Measurements from ENCODE around the gene CAPN13.
"Not testable (repeated sequence)": the region's sequence is repeated elsewhere in the genome, so short reads cannot be mapped to it uniquely, and the experiment has no call there.

The CAPN13 gene

DNA sequence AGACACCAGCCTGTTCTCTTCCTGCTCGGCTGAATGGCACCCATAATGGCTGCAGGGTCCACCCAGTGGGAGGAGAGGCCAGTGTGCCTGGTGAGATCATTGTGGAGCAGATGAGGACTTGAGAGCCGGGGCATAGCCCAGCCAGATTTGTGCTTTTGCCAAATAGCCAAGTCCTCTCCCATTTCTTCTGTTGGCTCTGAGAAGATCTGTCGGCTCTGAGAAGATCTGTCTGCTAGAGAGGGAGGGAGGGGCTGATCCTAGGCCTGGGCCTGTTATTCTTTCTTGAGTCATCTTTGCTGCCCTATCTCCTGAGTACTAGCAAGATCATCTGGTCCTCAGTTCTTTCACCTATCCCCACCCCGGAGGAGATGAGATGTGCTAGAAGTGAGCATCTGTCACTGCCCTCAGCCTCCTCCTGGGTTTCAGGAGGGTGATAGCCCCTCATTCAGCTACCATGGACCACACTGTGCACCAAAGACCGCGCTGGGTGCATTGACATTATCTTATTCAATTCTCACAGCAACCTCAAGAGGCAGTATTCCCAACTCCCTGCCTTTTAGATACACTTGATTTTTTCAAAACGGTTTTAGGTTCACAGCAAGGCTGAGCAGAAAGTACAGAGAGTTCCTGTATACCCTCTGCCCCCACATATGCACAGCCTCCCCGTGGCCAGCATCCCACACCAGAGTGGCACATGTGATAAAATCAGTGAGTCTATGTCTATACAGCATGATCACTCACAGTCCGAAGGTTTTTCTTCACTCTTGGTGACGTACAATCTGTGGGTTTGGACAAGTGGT lies 98.6 kb downstream of the CAPN13 start:
- Histone ChIP-seq H3K4me1 (ENCODE audit: control insufficient read depth, insufficient read depth, low read length) (no peaks in the 10 kb centered on the region), H3K36me3 (ENCODE audit: control insufficient read depth, insufficient read depth, low read length) (no peaks in the 10 kb centered on the region), H3K4me3 (ENCODE audit: low read depth, low read length) (no peak overlapping the region), H3K9ac (ENCODE audit: low read depth, low read length) (no peak overlapping the region), H3K27me3 (ENCODE audit: control insufficient read depth, insufficient read depth, low read length) (no peaks in the 10 kb centered on the region), H3K9me3 (ENCODE audit: control insufficient read depth, insufficient read depth, low read length) (no peaks in the 10 kb centered on the region), H3K27ac (ENCODE audit: low read depth, low read length) (no peak overlapping the region)

DNA sequence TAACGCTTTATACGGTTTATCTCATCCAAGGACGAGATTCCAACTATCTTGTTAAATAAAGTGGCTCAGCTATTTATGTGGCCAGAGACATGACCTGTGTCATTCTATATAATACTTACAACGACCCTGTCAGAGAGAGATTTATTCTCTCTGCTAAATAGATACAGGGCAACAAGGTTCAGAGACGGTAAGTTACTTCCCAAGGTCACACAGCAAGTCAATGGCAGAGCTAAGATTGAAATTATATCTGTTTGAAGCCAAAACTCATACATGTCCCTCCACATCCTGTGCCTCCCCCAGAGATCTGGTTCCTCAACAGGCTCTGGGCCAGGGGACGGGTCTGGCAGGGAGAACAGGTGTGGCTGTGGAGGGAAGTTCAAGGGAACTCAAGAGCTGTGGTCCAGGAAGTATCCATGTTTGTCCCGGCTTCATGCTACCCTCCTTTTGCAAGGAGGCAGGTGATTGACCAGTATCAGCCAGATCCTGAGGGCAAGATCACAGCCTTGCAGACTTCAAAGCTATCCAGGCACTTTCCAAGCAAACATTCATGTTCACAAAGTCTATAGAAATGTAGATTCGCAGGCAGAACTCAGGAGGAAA lies 99.8 kb downstream of the CAPN13 start:
- Histone ChIP-seq H3K9me3 (ENCODE audit: control insufficient read depth, insufficient read depth, low read length) (peaks cover 10% of the 10 kb centered on the region), H3K9ac (ENCODE audit: low read depth, low read length) (no peak overlapping the region), H3K36me3 (ENCODE audit: control insufficient read depth, insufficient read depth, low read length) (no peaks in the 10 kb centered on the region), H3K4me3 (ENCODE audit: low read depth, low read length) (no peak overlapping the region), H3K27me3 (ENCODE audit: control insufficient read depth, insufficient read depth, low read length) (no peaks in the 10 kb centered on the region), H3K4me1 (ENCODE audit: control insufficient read depth, insufficient read depth, low read length) (no peaks in the 10 kb centered on the region), H3K27ac (ENCODE audit: low read depth, low read length) (no peak overlapping the region)

DNA sequence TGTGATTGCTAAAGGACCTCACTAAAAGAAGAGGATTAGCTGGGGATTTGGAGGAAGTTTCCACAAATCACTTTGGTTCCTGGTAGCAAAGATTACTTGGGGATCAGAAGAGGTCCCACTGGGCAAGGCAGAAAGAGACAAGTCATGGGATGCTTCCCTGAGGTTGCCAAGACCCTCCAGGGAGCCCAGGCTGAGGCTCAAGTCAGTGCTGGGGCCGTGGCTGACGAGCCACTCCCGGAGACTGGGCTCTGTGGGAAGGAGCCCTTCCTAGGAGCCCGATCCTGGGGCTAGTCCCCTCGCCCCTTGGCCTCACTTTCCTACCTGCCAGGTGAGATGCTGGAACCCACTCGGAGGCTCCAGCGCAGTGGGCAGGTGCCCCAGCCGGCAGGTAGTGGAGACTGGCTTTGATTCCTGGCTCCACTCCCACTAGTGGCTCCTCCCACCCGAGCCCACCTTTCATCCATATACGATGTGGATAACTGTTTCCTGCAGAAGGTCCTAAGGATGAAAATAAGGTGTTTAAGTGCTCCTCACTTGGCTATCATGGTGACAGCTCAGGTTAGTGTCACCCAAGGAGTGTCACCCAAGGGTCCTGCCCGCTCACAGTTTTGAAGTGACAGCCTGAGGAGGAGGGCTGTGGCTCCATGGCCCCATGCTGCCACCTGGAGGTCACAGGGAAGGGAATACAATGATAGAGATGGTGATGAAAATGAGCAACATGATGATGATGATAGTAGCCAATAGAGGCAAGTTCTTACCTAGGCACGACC lies 100.5 kb downstream of the CAPN13 start:
- Histone ChIP-seq H3K9ac (ENCODE audit: low read depth, low read length) (no peak overlapping the region), H3K4me3 (ENCODE audit: low read depth, low read length) (no peak overlapping the region), H3K27ac (ENCODE audit: low read depth, low read length) (no peak overlapping the region), H3K4me1 (ENCODE audit: control insufficient read depth, insufficient read depth, low read length) (no peaks in the 10 kb centered on the region), H3K36me3 (ENCODE audit: control insufficient read depth, insufficient read depth, low read length) (no peaks in the 10 kb centered on the region), H3K27me3 (ENCODE audit: control insufficient read depth, insufficient read depth, low read length) (no peaks in the 10 kb centered on the region), H3K9me3 (ENCODE audit: control insufficient read depth, insufficient read depth, low read length) (peaks cover 17% of the 10 kb centered on the region)

DNA sequence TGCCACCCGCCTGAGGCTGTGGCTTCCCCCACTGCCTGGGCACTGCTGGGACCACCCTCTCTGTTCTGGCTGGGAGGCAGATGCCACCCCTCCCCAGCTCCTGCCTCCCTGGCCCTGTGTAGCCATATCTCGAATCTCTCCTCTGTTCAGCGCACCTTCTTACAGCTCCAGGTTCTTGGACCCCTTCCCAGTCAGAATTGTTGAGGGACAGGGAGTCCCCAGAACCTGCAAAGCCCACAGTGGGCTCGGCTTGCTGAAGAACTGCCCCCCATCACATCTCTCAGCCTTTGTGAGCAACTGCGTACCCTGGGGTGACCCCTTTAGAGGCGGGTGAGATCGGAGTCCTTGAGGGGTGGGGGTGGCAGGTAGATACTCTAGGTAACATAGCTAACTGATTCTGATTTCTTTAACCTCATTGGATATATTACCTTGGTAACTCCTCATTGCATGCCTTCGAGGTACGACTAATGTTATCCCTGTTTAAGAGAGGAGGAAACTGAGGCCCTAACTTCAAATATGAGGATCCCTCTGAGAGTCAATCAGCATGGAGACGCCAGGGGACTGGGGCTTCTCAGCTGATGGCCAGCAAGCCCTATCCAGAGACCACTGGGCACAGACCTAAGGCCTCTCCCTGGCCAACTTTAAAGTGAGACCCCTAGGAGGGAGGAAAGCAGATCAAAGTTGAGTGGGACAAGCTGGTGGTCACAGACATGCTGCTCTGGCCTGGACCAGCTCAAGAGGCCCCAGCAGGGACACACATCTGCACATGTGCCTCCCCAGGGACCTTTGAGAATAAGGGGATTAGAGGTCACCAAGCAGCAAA lies 101.3 kb downstream of the CAPN13 start:
- Histone ChIP-seq H3K4me1 (ENCODE audit: control insufficient read depth, insufficient read depth, low read length) (no peaks in the 10 kb centered on the region), H3K36me3 (ENCODE audit: control insufficient read depth, insufficient read depth, low read length) (no peaks in the 10 kb centered on the region), H3K9ac (ENCODE audit: low read depth, low read length) (no peak overlapping the region), H3K9me3 (ENCODE audit: control insufficient read depth, insufficient read depth, low read length) (peaks cover 25% of the 10 kb centered on the region), H3K4me3 (ENCODE audit: low read depth, low read length) (no peak overlapping the region), H3K27ac (ENCODE audit: low read depth, low read length) (no peak overlapping the region), H3K27me3 (ENCODE audit: control insufficient read depth, insufficient read depth, low read length) (no peaks in the 10 kb centered on the region)

DNA sequence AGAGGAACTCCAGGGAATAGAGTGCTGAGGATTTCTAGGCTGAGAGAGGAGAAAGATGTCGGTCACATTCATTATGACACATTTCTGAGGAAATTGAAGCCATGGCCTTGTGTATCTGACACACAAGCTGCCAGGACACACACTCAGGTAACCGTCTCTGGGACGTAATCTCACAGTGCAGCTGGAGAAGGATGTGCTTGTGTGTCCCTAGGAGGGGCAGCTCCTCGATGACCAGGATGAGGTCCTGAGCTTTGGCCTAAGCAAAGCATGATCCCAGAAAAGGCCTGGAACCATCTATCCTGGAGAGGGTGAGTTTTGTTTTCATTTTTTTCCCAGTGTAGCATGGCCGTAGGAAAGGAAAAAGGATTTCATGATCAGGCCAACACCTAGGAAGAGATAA lies 102.2 kb downstream of the CAPN13 start:
- H3K9me3 ChIP-seq (ENCODE audit: control insufficient read depth, insufficient read depth, low read length), result peaks cover 33% of the 10 kb centered on the region
- H3K27me3 ChIP-seq (ENCODE audit: control insufficient read depth, insufficient read depth, low read length), result no peaks in the 10 kb centered on the region
- no peak overlapping the region for H3K4me3 ChIP-seq (ENCODE audit: low read depth, low read length)
- H3K27ac ChIP-seq (ENCODE audit: low read depth, low read length), result no peak overlapping the region
- H3K36me3 ChIP-seq (ENCODE audit: control insufficient read depth, insufficient read depth, low read length), result no peaks in the 10 kb centered on the region
- H3K4me1 ChIP-seq (ENCODE audit: control insufficient read depth, insufficient read depth, low read length), result no peaks in the 10 kb centered on the region
- no peak overlapping the region for H3K9ac ChIP-seq (ENCODE audit: low read depth, low read length)

DNA sequence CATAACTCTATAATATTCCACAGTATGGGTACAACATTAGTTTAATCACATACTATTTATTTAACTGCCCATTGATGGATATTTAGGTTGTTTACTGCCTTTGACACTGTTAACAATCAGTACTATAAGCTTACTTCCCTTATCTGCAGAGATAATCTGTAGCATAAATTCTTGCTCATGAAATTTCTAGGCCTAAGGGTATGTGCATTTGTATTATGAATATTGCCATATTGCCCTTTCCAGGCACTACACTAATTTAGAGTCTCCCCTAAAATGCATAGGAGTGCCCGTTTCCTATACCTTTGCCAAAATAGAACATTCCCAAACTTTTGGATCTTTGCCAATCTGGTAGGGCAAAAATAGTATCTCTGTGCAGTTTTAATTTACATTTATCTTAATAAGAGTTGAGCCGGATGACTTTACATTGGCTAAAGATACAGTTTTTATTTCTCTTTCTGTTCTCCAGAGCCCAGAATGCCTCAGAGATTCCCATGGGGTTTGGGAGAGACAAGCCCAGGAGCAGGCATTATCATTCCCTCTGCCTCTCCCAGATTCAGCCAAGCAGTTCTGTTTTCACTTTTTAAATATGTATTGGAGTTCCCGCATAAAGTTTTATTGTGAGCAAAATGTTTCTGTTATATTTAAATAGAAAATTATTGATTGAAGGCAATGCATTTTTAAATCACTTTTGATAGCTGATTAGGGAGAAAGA lies 102.8 kb downstream of the CAPN13 start:
- H3K9me3 ChIP-seq (ENCODE audit: control insufficient read depth, insufficient read depth, low read length), result peaks cover 37% of the 10 kb centered on the region

DNA sequence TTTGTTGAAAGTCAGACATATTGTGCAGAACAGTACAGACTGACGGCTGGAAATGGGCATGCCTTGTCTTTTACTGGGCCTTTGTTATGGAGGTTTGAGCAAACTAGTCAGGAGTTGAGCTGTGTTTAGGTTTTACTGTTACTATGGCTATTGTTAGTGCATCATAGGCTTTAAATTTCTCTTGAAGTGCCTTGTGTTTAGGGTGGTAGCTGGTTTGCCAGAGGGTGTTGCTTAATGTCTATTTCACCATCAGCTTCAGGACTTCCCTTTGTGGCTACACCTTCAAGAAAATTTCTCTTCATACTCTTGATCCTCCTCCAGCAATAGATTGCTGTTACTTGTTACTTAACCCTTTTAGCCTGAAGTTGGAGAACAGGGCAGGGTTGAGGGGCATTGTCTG lies 104.6 kb downstream of the CAPN13 start:
- H3K9ac ChIP-seq (ENCODE audit: low read depth, low read length), result no peak overlapping the region
- no peak overlapping the region for H3K27ac ChIP-seq (ENCODE audit: low read depth, low read length)
- peaks cover 41% of the 10 kb centered on the region for H3K9me3 ChIP-seq (ENCODE audit: control insufficient read depth, insufficient read depth, low read length)
- H3K27me3 ChIP-seq (ENCODE audit: control insufficient read depth, insufficient read depth, low read length), result no peaks in the 10 kb centered on the region
- no peaks in the 10 kb centered on the region for H3K36me3 ChIP-seq (ENCODE audit: control insufficient read depth, insufficient read depth, low read length)
- H3K4me3 ChIP-seq (ENCODE audit: low read depth, low read length), result no peak overlapping the region
- H3K4me1 ChIP-seq (ENCODE audit: control insufficient read depth, insufficient read depth, low read length), result no peaks in the 10 kb centered on the region

More for the DNA sequence above, 102.8 kb downstream of the CAPN13 start:
- no peak overlapping the region for H3K27ac ChIP-seq (ENCODE audit: low read depth, low read length)
- no peaks in the 10 kb centered on the region for H3K27me3 ChIP-seq (ENCODE audit: control insufficient read depth, insufficient read depth, low read length)
- no peaks in the 10 kb centered on the region for H3K4me1 ChIP-seq (ENCODE audit: control insufficient read depth, insufficient read depth, low read length)
- H3K4me3 ChIP-seq (ENCODE audit: low read depth, low read length), result no peak overlapping the region
- no peaks in the 10 kb centered on the region for H3K36me3 ChIP-seq (ENCODE audit: control insufficient read depth, insufficient read depth, low read length)
- no peak overlapping the region for H3K9ac ChIP-seq (ENCODE audit: low read depth, low read length)

DNA sequence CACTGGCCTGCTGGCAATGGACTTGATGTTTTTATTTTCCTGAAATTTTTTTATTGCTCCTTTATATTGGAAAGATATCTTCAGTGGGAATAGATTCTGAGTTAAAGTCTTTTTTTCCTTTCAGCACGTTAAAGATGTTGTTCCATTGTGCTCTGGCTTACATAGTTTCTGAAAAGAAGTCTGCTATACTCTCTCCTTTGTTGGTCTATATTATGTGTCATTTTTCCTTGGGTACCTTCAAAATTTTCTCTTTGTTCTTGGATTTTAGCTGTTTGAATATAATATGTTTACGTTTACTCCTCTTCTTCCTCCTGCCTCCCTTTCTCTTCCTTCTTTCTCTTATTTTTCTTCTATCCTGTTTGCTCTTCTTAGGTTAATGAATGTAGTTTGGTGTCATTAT lies 105.5 kb downstream of the CAPN13 start:
- H3K36me3 ChIP-seq (ENCODE audit: control insufficient read depth, insufficient read depth, low read length), result no peaks in the 10 kb centered on the region
- H3K9ac ChIP-seq (ENCODE audit: low read depth, low read length), result no peak overlapping the region
- H3K27ac ChIP-seq (ENCODE audit: low read depth, low read length), result no peak overlapping the region
- no peak overlapping the region for H3K4me3 ChIP-seq (ENCODE audit: low read depth, low read length)
- no peaks in the 10 kb centered on the region for H3K4me1 ChIP-seq (ENCODE audit: control insufficient read depth, insufficient read depth, low read length)
- H3K9me3 ChIP-seq (ENCODE audit: control insufficient read depth, insufficient read depth, low read length), result peaks cover 45% of the 10 kb centered on the region
- H3K27me3 ChIP-seq (ENCODE audit: control insufficient read depth, insufficient read depth, low read length), result no peaks in the 10 kb centered on the region

DNA sequence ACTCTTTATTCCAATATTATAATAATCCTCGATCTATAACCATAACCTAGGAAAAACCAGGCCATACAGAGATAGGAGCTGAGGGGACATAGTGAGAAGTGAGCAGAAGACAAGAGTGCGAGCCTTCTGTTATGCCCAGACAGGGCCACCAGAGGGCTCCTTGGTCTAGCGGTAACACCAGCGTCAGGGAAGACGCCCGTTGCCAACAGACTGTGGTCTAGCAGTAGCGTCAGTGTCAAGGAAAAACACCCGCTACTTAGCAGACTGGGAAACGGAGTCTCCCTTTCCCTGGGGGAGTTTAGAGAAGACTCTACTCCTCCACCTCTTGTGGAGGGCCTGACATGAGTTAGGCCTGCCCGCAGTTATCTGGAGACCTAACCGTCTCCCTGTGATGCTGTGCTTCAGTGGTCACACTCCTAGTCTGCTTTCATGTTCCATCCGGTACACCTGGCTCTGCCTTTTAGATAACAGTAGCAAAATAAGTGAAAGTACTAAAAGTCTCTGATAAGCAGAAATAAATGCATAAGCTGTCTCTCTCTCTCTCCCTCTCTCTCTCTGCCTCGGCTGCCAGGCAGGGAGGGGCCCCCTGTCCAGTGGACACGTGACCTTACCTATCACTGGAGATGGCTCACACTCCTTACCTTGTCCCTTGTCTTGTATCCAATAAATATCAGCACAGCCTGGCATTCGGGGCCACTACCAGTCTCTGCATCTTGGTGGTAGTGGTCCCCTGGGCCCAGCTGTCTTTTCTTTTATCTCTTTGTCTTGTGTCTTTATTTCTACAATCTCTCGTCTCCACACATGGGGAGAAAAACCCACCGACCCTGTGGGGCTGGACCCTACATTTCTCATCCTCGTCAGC lies 109.8 kb downstream of the CAPN13 start:
- H3K27ac ChIP-seq (ENCODE audit: low read depth, low read length); H3K4me1 ChIP-seq (ENCODE audit: control insufficient read depth, insufficient read depth, low read length); H3K36me3 ChIP-seq (ENCODE audit: control insufficient read depth, insufficient read depth, low read length); H3K9ac ChIP-seq (ENCODE audit: low read depth, low read length); H3K27me3 ChIP-seq (ENCODE audit: control insufficient read depth, insufficient read depth, low read length); H3K4me3 ChIP-seq (ENCODE audit: low read depth, low read length): not testable (repeated sequence)
- H3K9me3 ChIP-seq (ENCODE audit: control insufficient read depth, insufficient read depth, low read length), result peaks cover 36% of the 10 kb centered on the region
